Duodenal mucosa (tissue), 2 donors: ENCODE results near the gene RBM6.
"Not testable (repeated sequence)": the region's sequence is repeated elsewhere in the genome, so short reads cannot be mapped to it uniquely, and the experiment has no call there.

Experiments used
- H3K27ac ChIP-seq: one replicate; pipeline ENCODE4 v1.7.0; 2013; ENCODE audit warnings: low read depth, low read length
- H3K27me3 ChIP-seq, 2 donors: one replicate each; pipeline ENCODE4 v1.7.0; 2013; ENCODE audit warnings: low read length in 2 of 2, control low read depth in 1 of 2; ENCODE audit not compliant: insufficient read depth in 2 of 2, control insufficient read depth in 1 of 2
- H3K36me3 ChIP-seq, 2 donors: one replicate each; pipeline ENCODE4 v1.7.0; 2013; ENCODE audit warnings: low read length in 2 of 2, control low read depth in 1 of 2; ENCODE audit not compliant: insufficient read depth in 2 of 2, control insufficient read depth in 1 of 2
- H3K4me1 ChIP-seq, 2 donors: one replicate each; pipeline ENCODE4 v1.7.0; 2013; ENCODE audit warnings: low read length in 2 of 2, control low read depth in 1 of 2; ENCODE audit not compliant: insufficient read depth in 2 of 2, control insufficient read depth in 1 of 2
- H3K4me3 ChIP-seq, 2 donors: one replicate each; pipeline ENCODE4 v1.7.0; 2013; ENCODE audit warnings: low read length in 2 of 2, low read depth in 1 of 2
- H3K9ac ChIP-seq, 2 donors: one replicate each; pipeline ENCODE4 v1.7.0; 2013; ENCODE audit warnings: low read length in 2 of 2, low read depth in 1 of 2
- H3K9me3 ChIP-seq, 2 donors: one replicate each; pipeline ENCODE4 v1.7.0; 2013; ENCODE audit warnings: low read length in 2 of 2, control low read depth in 1 of 2; ENCODE audit not compliant: control insufficient read depth in 1 of 2

Gene RBM6

DNA sequence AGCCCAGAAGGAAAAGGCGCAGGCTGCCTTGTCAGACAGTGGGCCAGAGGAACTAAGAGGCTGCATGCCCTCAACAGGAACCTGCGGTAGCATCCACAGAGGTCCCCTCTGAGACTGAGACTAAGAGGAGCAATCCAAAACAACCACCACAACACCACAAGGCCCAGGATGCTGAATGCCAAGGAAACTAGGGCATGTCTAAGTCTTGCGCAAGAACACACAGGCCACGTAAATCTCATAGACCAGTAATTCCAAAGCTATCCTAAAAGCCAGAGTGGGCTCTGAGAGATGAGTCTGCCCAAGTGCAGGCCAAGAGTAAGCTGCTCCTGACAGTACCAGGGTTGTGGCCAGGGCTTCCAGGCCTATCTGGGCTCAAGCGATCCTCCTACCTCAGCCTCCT is 23.3 kb upstream of the RBM6 start:
- Histone ChIP-seq H3K9ac (no peak overlapping the region), H3K9me3 (no peaks in the 10 kb centered on the region), H3K36me3 (peaks cover 13 to 32% of the 10 kb centered on the region in 2 donors), H3K27me3 (no peaks in the 10 kb centered on the region), H3K4me1 (peaks cover 0 to 10% of the 10 kb centered on the region in 2 donors), H3K4me3 (no peak overlapping the region), H3K27ac (no peak overlapping the region)

- H3K27ac ChIP-seq, H3K27me3 ChIP-seq, H3K9ac ChIP-seq, H3K4me3 ChIP-seq, H3K9me3 ChIP-seq: not testable (repeated sequence)
- H3K36me3 ChIP-seq, result peaks cover 6 to 19% of the 10 kb centered on the region in 2 donors
- H3K4me1 ChIP-seq, result peaks cover 0 to 10% of the 10 kb centered on the region in 2 donors
These were observed 22.0 kb upstream of the RBM6 start for GRCh38 chr3:49917806-49918590.

DNA sequence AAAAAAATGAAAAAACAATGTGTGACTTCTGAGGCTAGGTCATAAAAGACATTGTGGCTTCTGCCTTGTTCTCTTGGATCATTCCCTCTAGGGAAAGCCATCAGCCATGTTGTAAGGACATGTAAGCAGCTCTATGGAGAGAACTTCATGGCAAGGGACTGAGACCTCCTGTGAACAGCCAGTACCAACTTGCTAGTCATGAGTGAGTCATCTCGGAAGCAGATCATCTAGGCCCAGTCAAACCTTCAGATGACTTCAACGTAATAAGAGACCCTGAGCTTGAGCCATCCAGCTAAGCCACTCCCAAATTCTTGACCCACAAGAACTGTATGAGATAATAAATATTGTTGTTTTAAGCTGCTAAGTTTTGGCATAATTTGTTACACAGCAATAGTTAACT is 15.3 kb upstream of the RBM6 start:
- peaks cover 25 to 27% of the 10 kb centered on the region in 2 donors for H3K4me1 ChIP-seq
- H3K4me3 ChIP-seq, result no peak overlapping the region
- H3K27ac ChIP-seq, result no peak overlapping the region

DNA sequence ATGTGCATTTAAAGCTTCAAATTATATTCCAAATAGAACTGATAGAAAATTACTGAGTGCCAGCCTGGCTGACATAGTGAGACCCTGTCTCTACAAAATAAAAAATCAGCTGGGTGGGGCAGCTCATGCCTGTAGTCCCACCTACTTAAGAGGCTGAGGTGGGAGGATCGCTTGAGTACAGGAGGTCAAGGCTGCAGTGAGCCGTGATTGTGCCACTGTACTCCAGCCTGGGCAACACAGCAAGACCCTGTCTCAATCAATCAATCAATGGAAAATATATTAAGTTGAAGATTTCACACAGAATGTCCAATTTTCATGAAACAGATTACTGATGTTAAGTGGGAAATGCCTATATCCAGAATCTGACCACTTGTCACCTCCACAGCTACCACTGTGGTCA is 14.5 kb upstream of the RBM6 start:
- Histone ChIP-seq H3K4me1 (peaks cover 25 to 34% of the 10 kb centered on the region in 2 donors), H3K27me3 (no peaks in the 10 kb centered on the region), H3K9me3 (no peaks in the 10 kb centered on the region), H3K4me3 (peak overlapping the region; percentile 32 to 42), H3K9ac (peak overlapping the region; percentile 27 to 31), H3K27ac (no peak overlapping the region), H3K36me3 (no peaks in the 10 kb centered on the region)

More for the DNA sequence above, 15.3 kb upstream of the RBM6 start:
- Histone ChIP-seq H3K9me3 (no peaks in the 10 kb centered on the region), H3K9ac (no peak overlapping the region), H3K27me3 (no peaks in the 10 kb centered on the region), H3K36me3 (peaks cover 0 to 7% of the 10 kb centered on the region in 2 donors)

GRCh38 chr3:49926117-49926728 is 13.7 kb upstream of the RBM6 start:
- H3K9ac ChIP-seq, result peak overlapping the region; percentile 27 to 31
- peaks cover 25 to 41% of the 10 kb centered on the region in 2 donors for H3K4me1 ChIP-seq
- no peaks in the 10 kb centered on the region for H3K9me3 ChIP-seq
- peak overlapping the region; percentile 26 for H3K27ac ChIP-seq
- H3K36me3 ChIP-seq, result no peaks in the 10 kb centered on the region
- H3K27me3 ChIP-seq, result no peaks in the 10 kb centered on the region
- H3K4me3 ChIP-seq, result peak overlapping the region; percentile 32 to 42

DNA sequence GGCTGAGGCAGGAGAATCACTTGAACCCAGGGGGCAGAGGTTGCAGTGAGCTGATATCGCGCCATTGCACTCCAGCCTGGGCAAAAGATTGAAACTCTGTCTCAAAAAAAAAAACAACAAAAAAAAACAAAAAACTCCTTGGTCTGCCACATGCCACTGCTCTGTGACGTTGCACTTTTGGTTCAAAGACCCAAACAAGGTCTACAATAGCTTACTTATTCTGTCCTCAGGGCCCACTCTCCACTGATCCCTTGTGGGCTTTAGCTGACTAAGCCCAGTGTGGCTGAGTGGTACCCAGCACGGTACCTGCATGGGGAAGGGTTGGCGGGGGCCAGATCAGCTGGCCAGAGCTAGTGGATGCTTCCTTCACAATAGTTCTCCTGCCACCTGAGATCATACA is 12.2 kb upstream of the RBM6 start:
- peaks cover 25 to 41% of the 10 kb centered on the region in 2 donors for H3K4me1 ChIP-seq
- H3K27me3 ChIP-seq, result no peaks in the 10 kb centered on the region
- H3K36me3 ChIP-seq, result no peaks in the 10 kb centered on the region
- H3K27ac ChIP-seq, result no peak overlapping the region
- no peaks in the 10 kb centered on the region for H3K9me3 ChIP-seq
- peak overlapping the region; percentile 61 to 81 for H3K9ac ChIP-seq
- H3K4me3 ChIP-seq, result peak overlapping the region; percentile 83 to 86

DNA sequence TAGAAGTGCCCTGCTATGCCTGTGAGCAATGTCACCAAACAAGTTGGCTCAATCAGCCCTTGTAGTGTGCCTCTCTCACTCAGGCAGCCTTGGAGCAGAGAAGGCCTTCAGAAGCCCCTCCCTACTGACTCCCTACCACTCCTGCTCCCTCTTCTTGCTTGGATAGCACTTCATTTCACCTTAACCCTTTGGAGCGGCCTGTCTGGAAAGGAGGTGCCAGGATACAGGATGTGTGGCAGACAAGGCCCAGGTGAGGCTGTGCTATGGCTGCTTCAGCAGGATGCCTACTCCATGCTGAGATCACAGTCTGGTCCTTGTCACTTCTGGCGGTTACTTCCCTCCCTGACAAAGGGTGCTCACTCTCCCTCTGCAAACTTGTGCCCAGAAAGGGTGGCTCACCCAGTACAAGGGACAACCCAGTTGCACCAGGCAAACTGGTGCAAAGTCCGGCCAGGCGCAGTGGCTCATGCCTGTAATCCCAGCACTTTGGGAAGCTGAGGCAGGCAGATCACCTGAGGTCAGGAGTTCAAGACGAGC is 11.4 kb upstream of the RBM6 start:
- Histone ChIP-seq H3K36me3 (no peaks in the 10 kb centered on the region), H3K9ac (peak overlapping the region; percentile 61 to 81), H3K27ac (peak overlapping the region; percentile 26), H3K9me3 (no peaks in the 10 kb centered on the region), H3K4me1 (peaks cover 25 to 41% of the 10 kb centered on the region in 2 donors), H3K4me3 (peak overlapping the region; percentile 83 to 86), H3K27me3 (no peaks in the 10 kb centered on the region)

GRCh38 chr3:49929291-49930167 is 10.4 kb upstream of the RBM6 start, which contains the start of gene MON1A:
MON1A (minus strand) TSS chr3:49929811; CDS start chr3:49913346, 16,465 bp downstream.
- peak within 1 kb of the TSS; percentile 76 to 81 for H3K9ac ChIP-seq
- H3K4me3 ChIP-seq, result peak within 1 kb of the TSS; percentile 83 to 86
- H3K27me3 ChIP-seq, result no peaks in the 10 kb centered on the region
- peaks cover 25 to 41% of the 10 kb centered on the region in 2 donors for H3K4me1 ChIP-seq
- H3K27ac ChIP-seq, result peak within 1 kb of the TSS; percentile 80
- H3K36me3 ChIP-seq, result no peaks in the 10 kb centered on the region
- H3K9me3 ChIP-seq, result no peaks in the 10 kb centered on the region

GRCh38 chr3:49930168-49930690 is 9.7 kb upstream of the RBM6 start:
- Histone ChIP-seq H3K9ac (peak overlapping the region; percentile 14 to 81), H3K36me3 (no peaks in the 10 kb centered on the region), H3K9me3 (no peaks in the 10 kb centered on the region), H3K27ac (peak overlapping the region; percentile 80), H3K27me3 (no peaks in the 10 kb centered on the region), H3K4me1 (peaks cover 25 to 41% of the 10 kb centered on the region in 2 donors), H3K4me3 (peak overlapping the region; percentile 83 to 86)
